PFSK-1 (cell line): ENCODE results near the gene ST6GALNAC3.

Experiments
- POLR2AphosphoS5 ChIP-seq: IDR thresholded peaks from 2 replicates; pipeline ENCODE4 v1.6.1; 2012; ENCODE audit warnings: low read depth, mild to moderate bottlenecking, control low read depth, low read length, moderate library complexity
- SIN3A ChIP-seq: IDR thresholded peaks from 2 replicates; pipeline ENCODE4 v1.6.1; 2012; ENCODE audit warnings: mild to moderate bottlenecking, low read length, moderate library complexity, borderline replicate concordance; ENCODE audit not compliant: insufficient read depth
- TF ChIP-seq, protein P1 (sequence below), 2 experiments: IDR thresholded peaks; 2 replicates each; pipeline versions ENCODE4 v1.6.1 to v1.8.0; 2011 to 2012; ENCODE audit warnings: low read depth in 2 of 2, low read length in 2 of 2, control low read depth in 1 of 2, inconsistent platforms in 1 of 2, mild to moderate bottlenecking in 1 of 2, moderate library complexity in 1 of 2; ENCODE audit not compliant: insufficient read depth in 1 of 2

DNA sequence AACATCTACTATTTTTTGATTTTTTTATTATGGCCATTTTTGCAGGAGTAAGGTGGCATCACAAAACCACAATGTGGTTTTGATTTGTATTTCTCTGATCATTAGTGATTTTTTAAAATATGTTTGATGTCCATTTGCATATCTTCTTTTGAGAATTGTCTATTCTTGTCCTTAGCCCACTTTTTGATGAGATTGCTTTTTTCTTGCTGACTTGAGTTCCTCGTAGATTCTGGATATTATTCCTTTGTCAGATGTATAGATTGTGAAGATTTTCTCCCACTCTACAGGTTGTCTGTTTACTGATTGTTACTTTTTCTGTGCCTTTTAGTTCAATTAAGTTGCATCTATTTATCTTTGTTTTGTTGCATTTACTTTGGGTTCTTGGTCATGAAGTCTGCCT, 375.7 kb downstream of the ST6GALNAC3 start:
- TF ChIP-seq POLR2AphosphoS5 (no peak), SIN3A (no peak)
- TF ChIP-seq, protein P1, sequence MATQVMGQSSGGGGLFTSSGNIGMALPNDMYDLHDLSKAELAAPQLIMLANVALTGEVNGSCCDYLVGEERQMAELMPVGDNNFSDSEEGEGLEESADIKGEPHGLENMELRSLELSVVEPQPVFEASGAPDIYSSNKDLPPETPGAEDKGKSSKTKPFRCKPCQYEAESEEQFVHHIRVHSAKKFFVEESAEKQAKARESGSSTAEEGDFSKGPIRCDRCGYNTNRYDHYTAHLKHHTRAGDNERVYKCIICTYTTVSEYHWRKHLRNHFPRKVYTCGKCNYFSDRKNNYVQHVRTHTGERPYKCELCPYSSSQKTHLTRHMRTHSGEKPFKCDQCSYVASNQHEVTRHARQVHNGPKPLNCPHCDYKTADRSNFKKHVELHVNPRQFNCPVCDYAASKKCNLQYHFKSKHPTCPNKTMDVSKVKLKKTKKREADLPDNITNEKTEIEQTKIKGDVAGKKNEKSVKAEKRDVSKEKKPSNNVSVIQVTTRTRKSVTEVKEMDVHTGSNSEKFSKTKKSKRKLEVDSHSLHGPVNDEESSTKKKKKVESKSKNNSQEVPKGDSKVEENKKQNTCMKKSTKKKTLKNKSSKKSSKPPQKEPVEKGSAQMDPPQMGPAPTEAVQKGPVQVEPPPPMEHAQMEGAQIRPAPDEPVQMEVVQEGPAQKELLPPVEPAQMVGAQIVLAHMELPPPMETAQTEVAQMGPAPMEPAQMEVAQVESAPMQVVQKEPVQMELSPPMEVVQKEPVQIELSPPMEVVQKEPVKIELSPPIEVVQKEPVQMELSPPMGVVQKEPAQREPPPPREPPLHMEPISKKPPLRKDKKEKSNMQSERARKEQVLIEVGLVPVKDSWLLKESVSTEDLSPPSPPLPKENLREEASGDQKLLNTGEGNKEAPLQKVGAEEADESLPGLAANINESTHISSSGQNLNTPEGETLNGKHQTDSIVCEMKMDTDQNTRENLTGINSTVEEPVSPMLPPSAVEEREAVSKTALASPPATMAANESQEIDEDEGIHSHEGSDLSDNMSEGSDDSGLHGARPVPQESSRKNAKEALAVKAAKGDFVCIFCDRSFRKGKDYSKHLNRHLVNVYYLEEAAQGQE (IDR thresholded peaks at IDR 0.05; ENCODE audit: insufficient read depth in 1 of 2, low read depth in 2 of 2, low read length in 2 of 2), result no peak
